NCI-H2196 treated with DMSO at 0.1 percent for 48 hours (cell line): ENCODE data around the gene HAT1.
"Not testable (repeated sequence)": the region's sequence is repeated elsewhere in the genome, so short reads cannot be mapped to it uniquely, and the experiment has no call there.

Source experiments
- DNase-seq: peaks from one replicate; lab custom pipeline; 2025; ENCODE audit not compliant: unreplicated experiment; lab: John Stamatoyannopoulos, UW

HAT1 gene

GRCh38 chr2:171972329-171972982, 50.2 kb downstream of the HAT1 start:
- no peak for DNase-seq

- no peak for DNase-seq
These were observed 56.8 kb downstream of the HAT1 start for GRCh38 chr2:171979103-171979502.

GRCh38 chr2:171983924-171984323, 61.7 kb downstream of the HAT1 start:
- not testable (repeated sequence) for DNase-seq

DNA sequence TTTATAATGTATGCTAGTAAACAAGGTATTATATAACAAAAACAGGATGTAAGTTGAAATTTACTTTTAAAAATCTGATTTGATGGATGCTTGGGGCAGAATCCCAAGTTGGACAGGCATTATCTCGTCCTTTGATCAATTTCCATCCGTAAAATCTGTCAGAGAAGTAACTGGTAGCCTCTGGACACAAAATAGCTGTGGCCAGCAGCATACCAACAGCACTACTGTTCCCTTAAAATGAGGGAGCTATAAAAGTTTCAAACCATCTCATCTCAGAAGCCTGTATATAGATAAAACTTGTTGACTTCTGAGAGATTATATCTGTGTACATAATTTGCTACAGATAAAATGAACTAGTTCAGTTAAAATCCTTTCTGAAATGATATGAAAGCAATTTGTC, 62.8 kb downstream of the HAT1 start:
- no peak for DNase-seq

- DNase-seq, result no peak
These were observed 64.5 kb downstream of the HAT1 start for GRCh38 chr2:171986778-171987177.

DNA sequence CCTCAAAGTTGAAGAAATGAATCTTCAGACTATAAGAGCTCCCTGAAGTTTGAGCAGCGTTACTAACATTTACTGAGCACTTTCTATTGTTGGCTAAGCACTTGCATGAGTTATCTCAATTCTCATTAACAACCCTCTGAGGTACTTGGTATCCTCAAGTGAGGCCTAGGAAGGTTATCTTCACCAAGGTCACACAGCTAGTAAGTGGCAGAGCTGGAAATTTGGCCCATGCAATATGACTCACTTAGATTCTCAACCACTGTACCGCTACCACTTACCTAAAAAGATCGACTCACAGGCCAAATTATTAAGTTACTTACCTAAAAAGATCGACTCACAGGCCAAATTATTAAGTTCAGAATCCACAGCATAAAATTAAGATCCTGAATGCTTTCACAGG, 68.8 kb downstream of the HAT1 start:
- no peak for DNase-seq

DNA sequence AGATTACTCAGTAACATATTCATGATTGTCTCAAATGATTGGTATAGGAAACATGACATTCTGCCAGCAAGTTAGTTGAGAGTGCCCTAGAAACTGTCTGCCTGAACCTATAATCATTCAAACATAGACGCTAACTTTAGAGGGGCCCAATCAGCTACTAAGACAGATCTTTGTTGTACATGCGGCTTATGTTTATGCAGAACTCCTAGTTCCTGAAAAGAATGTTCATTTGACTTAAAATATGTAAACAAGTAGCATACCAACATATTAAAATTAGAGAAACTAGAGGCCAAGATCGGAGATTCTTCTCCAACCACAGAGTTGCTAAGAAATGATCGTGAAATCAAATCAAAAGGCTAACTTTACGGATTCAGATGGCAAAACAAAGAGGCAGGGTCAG, 73.3 kb downstream of the HAT1 start:
- DNase-seq, result no peak

DNA sequence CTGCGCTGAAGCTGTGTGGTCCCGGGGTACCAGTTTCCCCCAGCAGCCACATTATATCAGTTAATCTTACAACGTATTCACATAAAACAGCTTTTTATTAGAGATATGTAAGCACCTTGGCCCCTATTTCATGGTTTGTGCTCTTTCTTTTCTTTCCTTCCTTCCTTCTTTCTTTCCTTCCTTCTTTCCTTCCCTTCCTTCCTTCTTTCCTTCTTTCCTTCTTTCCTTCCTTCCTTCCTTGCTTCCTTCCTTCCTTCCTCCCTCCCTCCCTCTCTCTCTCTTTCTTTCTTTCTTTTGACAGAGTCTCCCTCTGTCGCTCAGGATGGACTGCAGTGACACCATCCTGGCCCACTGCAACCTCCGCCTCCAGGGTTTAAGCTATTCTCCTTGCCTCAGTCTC, 73.8 kb downstream of the HAT1 start:
- DNase-seq, result no peak

DNA sequence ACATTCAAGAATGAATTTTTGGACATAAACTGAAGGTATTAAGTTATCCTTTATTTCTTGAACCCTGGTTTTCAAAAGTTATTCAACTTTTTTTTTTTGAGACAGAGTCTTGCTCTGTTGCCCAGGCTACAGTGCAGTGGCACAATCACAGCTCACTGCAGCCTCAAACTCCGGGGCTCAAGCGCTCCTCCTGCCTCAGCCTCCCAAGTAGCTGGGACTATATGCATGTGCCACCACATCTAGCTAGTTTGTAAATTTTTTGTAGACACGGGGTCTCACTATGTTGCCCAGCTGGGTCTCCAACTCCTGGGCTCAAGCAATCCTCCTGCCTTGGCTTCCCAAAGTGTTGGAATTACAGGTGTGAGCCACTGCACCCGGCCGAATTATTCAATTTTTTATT, 74.8 kb downstream of the HAT1 start:
- not testable (repeated sequence) for DNase-seq

- DNase-seq, result no peak
These were observed 76.9 kb downstream of the HAT1 start for GRCh38 chr2:171999161-171999560.

- DNase-seq, result peak; percentile 84
These were observed 77.6 kb downstream of the HAT1 start, which contains the start of gene METAP1D for GRCh38 chr2:171999604-172000469. METAP1D (plus strand) TSS chr2:171999953; CDS start chr2:171999970, 17 bp downstream.

DNA sequence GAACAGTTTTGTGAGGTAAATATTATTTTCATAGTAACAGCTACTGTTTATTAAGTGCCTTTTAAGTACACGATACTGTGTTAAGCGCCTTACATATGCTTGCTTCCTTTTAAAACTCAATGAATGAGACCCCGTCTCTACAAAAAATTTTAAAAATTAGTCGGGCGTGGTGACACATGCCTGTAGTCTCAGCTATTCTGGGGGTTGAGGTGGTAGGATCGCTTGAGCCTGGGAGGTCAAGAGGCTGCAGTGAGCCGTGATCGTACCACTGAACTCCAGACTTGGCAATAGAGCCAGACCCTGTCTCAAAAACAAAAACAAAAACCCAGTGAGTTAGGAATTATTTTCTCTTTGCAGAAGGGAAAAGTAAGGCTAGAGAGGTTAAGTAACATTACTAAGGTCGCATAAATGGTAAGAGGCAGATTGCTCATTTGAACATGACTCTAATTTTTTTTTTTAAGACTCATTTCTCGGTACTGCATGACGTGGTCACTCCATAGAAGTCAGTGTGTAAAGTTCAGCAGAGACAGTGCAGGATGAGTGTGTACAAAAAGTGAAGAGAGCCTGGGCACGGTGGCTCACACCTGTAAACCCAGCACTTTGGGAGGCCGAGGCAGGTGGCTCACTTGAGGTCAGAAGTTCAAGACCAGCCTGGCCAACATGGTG, 78.6 kb downstream of the HAT1 start:
- no peak for DNase-seq

DNA sequence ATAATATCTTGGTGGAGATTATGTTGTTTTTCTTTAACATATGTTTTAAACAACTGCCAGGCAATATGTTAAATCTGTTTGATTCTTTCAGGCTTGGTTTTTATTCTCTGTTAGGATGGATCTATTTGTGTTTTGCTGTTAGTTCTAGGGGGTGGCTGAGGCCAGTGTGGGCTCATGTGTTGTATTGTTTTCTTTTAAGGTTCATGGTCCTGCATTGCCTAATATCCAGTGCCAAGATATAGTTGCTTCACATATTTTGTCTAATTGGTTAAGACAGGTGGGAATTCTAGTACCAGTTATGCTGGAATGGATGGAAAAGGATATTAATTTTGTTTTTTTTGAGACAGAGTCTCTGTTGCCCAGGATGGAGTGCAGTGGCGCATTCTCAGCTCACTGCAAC, 85.1 kb downstream of the HAT1 start:
- DNase-seq, result no peak

- no peak for DNase-seq
These were observed 87.6 kb downstream of the HAT1 start for GRCh38 chr2:172009823-172010222.

DNA sequence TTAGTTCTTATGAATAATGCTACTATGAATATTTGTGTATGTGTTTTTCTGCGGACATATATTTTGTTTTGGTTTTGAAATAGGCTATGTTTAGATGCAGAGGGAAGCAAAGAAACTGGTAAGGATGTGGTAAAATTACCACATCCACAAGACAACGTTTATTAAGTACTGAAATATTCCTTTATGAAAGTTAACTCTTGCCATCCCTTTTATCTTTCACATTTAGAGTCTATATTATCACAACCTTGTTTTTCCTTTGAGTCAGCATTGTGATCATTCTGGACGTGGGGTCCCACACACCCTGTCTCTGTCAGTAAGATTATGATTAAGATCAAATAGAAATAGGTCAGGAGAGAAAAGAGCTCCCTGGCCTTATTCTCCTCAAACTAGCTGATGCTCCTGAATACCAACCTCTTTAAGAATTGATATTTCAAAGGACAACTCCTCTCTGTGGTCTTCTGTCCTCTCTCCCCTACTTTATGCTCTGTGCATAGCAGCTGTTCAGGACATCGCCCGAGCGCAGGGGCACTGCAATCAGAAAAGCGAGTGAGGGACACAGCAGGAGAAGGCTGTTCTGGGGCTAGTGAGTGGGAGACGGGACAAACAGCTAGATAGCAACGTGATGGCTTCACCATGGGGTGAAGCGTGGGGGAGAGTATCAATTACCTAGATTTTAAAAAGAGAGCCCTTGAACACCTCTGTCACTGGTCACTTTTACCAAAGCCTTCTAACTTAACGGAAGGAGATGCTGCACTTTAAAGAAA, 89.7 kb downstream of the HAT1 start:
- no peak for DNase-seq

- DNase-seq, result peak; percentile 9
These were observed 90.6 kb downstream of the HAT1 start for GRCh38 chr2:172012677-172013391.

DNA sequence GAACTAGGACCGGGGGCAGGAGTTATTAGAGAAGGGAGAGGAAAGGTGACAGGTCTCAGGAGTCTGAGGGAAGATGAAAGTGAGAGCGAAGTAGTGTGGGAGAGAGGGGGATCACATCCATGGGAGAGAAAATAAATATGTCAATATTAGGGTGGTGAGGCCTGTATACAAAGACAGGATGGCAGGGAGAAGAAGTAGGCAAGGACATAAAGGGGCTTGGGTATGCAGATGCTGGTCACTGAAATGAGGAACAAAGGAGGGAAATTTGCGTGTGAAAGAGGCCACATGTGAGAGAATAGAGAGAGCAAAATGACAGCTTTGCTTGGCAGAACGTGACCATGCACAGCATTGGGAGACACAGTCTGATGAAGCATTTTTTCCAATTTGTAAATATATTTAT, 91.1 kb downstream of the HAT1 start:
- no peak for DNase-seq

DNA sequence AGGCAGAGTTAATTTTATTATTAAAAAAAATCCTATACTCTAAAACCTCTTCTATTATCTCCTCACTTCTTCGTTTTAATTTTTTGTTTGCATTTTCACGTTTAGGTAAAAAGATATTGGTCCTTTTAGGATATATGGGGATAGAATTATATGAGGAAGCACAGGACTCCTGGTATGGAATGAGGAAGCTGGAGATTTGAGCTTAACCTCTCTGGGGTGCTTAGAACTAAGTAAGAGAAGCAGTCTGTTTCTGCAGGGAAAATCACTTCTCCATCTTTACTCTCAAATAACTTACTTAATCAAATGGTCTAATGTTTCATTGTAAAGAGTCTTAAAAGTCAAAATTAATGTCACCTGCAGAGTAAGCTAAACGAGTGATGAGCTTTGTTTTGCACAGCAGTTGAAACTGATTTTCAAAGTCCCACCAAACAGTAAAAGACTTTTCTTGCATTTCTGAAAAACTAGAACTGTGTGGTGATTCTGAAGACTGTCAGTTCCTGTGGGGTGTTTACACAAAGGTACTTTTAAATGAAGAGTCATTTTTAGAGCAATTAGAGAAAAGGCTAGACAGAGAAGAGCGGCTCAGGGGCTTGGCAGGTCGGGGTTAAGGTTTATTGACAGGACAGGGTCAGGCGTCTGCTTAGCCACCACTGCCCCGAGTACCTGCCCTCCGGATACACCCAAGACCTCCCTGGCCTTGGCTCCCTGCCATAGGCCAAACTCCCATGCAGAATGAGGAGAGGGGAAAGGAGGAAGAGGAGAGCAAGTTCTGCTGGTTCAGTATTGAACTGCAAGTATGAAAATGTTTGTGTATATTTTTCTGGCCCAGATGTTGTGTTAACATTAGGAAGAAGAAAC, 99.0 kb downstream of the HAT1 start:
- no peak for DNase-seq

- DNase-seq, result no peak
These were observed 99.7 kb downstream of the HAT1 start for GRCh38 chr2:172021955-172022354.

DNA sequence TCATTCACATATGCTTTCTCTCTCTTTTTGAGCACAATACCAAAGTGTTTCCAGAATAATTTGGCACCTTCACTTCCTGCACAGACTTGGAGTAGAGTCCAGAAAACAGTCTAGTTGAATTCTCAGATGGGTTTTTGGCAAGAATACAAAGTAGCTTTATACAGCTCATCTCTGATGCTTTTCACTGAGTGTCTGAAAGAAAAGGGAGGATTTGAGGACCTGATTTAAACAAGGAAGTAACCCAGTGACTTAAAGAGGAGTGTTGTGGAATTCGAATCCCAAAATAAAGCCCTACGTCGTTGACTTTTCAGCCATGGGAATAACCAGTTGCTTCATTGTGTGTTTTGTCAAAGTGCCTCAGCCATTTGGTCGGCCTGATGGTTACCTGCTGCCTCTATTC, 109.3 kb downstream of the HAT1 start:
- DNase-seq, result no peak
